OCI-LY7 (cell line): ENCODE results near the gene ZNRF3. TPM values are rescaled to one million over a fixed set of nuclear protein-coding genes. Genes with fewer than 3 reads are reported as not detected.

Source experiments
- BruUV-seq: library from RNA; stranded (reverse); fragments of 400-500 nt; replicated peaks from 2 replicates; lab custom pipeline; 2021; lab: Mats Ljungman, UMichigan
- CTCF ChIA-PET: fragments of 300-600 bp; sonication (Branson Sonifier 250); formaldehyde crosslinking; loops from one replicate; lab custom pipeline; 2022; ENCODE audit warnings: antibody characterized with exemption; ENCODE audit not compliant: unreplicated experiment; lab: Charles Lee
- POLR2A ChIA-PET: fragments of 300-600 bp; sonication (Branson Sonifier 250); formaldehyde crosslinking; loops from one replicate; lab custom pipeline; 2022; ENCODE audit warnings: antibody characterized with exemption; lab: Charles Lee
- DNase-seq: peaks from one replicate; pipeline ENCODE4 v3.0.0-alpha.2; 2015; ENCODE audit warnings: low spot score
- H2AFZ ChIP-seq: fragments of 200-600 bp; sonication (generic), shearing (Covaris generic); 2 replicates; pipeline ENCODE4 v1.6.1; 2014; ENCODE audit warnings: mild to moderate bottlenecking, antibody characterized with exemption, low read length, moderate library complexity
- H3K27ac ChIP-seq: fragments of 200-600 bp; sonication (generic); 2 replicates; pipeline ENCODE4 v1.5.1; 2014; ENCODE audit warnings: mixed run types, low read depth, mild to moderate bottlenecking, moderate library complexity, low read length, inconsistent platforms; ENCODE audit not compliant: poor library complexity, severe bottlenecking
- H3K36me3 ChIP-seq: fragments of 200-600 bp; sonication (generic); 2 replicates; pipeline ENCODE4 v1.6.1; 2014; ENCODE audit warnings: mild to moderate bottlenecking, antibody characterized with exemption, low read length, moderate library complexity, mixed read lengths; ENCODE audit not compliant: insufficient read depth
- H3K4me1 ChIP-seq: fragments of 200-600 bp; sonication (generic); 2 replicates; pipeline ENCODE4 v1.5.1; 2014; ENCODE audit warnings: mild to moderate bottlenecking, low read length; ENCODE audit not compliant: insufficient read depth, poor library complexity, severe bottlenecking
- H3K4me2 ChIP-seq: fragments of 200-600 bp; sonication (generic); 2 replicates; pipeline ENCODE4 v1.6.1; 2014; ENCODE audit warnings: mild to moderate bottlenecking, low read length
- H3K4me3 ChIP-seq: fragments of 200-600 bp; sonication (generic); 2 replicates; pipeline ENCODE4 v1.5.1; 2014; ENCODE audit warnings: mild to moderate bottlenecking, low read depth, low read length; ENCODE audit not compliant: poor library complexity, severe bottlenecking
- H3K79me2 ChIP-seq: fragments of 200-600 bp; sonication (generic); 2 replicates; pipeline ENCODE4 v1.6.1; 2016; ENCODE audit warnings: low read depth, mild to moderate bottlenecking, low read length, moderate library complexity, mixed read lengths; ENCODE audit not compliant: insufficient read depth
- H3K9me2 ChIP-seq: fragments of 200-600 bp; sonication (generic); 2 replicates; pipeline ENCODE4 v1.6.1; 2016; ENCODE audit warnings: mild to moderate bottlenecking, low read length, mixed read lengths; ENCODE audit not compliant: insufficient read depth
- H3K9me3 ChIP-seq: fragments of 200-600 bp; sonication (generic); 2 replicates; pipeline ENCODE4 v1.6.1; 2014; ENCODE audit warnings: mild to moderate bottlenecking, mixed run types, low read length, mixed read lengths
- H4K20me1 ChIP-seq: fragments of 200-600 bp; sonication (generic); 2 replicates; pipeline ENCODE4 v1.6.1; 2014; ENCODE audit warnings: mild to moderate bottlenecking, antibody characterized with exemption, low read length, moderate library complexity, mixed read lengths; ENCODE audit not compliant: insufficient read depth
- CTCF ChIP-seq: fragments of 200-600 bp; sonication (generic); conservative IDR thresholded peaks from 2 replicates; pipeline ENCODE4 v1.5.1; 2014; ENCODE audit warnings: mild to moderate bottlenecking, antibody characterized with exemption, low read length, moderate library complexity, mixed read lengths
- EZH2phosphoT487 ChIP-seq: fragments of 200-600 bp; sonication (generic); IDR thresholded peaks from 2 replicates; pipeline ENCODE4 v1.6.1; 2018; ENCODE audit warnings: low read depth, borderline replicate concordance, mild to moderate bottlenecking, mixed run types, antibody characterized with exemption, low read length, moderate library complexity, mixed read lengths
- intact Hi-C: fragments of 100-400 bp; cut with micrococcal nuclease; formaldehyde crosslinking; loops from one replicate; pipeline ENCODE4 v1.10.0; 2022; ENCODE audit not compliant: unreplicated experiment
- total RNA-seq, 2 experiments: library from RNA; depleted of rRNA in 1 of 2; stranded (reverse); fragments of >200 nt in 1 of 2; shearing (Covaris generic) in 1 of 2; gene quantifications; 2 replicates each; pipeline ENCODE4 v1.2.3, GENCODE V29; 2014 to 2022

The ZNRF3 gene
- total RNA-seq, 2 experiments from 2014 or later: 3.6 to 3.9 TPM

GRCh38 chr22:28973352-28973751, 90.0 kb downstream of the ZNRF3 start:
- Histone ChIP-seq H3K79me2 (no peaks in the 10 kb centered on the region), H4K20me1 (no peaks in the 10 kb centered on the region), H3K36me3 (no peaks in the 10 kb centered on the region), H3K9me3 (no peaks in the 10 kb centered on the region), H3K4me2 (no peak overlapping the region), H3K9me2 (no peaks in the 10 kb centered on the region), H3K4me1 (no peaks in the 10 kb centered on the region), H3K4me3 (no peak overlapping the region), H3K27ac (no peak overlapping the region), H2AFZ (no peak overlapping the region)
- TF ChIP-seq CTCF: no peak
- TF ChIP-seq EZH2phosphoT487: no peak
- intact Hi-C loops: no loop called here
- BruUV-seq: no TSS peak
- POLR2A ChIA-PET: no interaction called here
- CTCF ChIA-PET: no interaction called here
- DNase-seq: no peak

GRCh38 chr22:28977060-28977459, 93.7 kb downstream of the ZNRF3 start:
- no peak for DNase-seq
- no TSS peak for BruUV-seq
- intact Hi-C loops: no loop called here
- Histone ChIP-seq H4K20me1 (no peaks in the 10 kb centered on the region), H3K79me2 (no peaks in the 10 kb centered on the region), H3K4me1 (no peaks in the 10 kb centered on the region), H3K9me2 (no peaks in the 10 kb centered on the region), H3K9me3 (no peaks in the 10 kb centered on the region), H3K4me2 (no peak overlapping the region), H3K36me3 (no peaks in the 10 kb centered on the region), H3K27ac (no peak overlapping the region), H2AFZ (no peak overlapping the region), H3K4me3 (no peak overlapping the region)
- POLR2A ChIA-PET: no interaction called here
- CTCF ChIA-PET: no interaction called here
- TF ChIP-seq EZH2phosphoT487 (no peak), CTCF (no peak)

DNA sequence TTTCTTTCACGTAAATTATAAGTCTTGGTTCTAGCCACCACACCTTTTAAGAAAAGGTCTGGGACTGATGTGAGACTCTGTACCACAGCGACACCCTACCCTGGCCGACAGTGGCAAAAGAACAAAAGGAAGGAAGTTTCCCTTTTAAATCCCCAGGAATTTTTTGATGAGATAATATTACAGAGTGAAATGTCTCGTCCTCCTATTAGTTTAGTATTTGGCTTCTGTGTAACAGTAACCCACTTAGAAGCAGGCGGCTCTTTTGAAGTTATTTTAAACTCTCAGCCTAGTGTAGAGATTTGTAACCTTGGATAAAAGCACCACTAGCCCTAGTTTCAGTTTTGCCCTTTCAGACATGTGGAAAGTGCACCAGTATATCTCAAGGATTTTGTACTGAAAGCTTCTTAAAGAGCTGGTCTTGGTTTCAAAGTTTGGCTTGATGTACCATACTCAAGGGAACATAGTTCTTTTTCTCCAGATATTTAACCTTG, 94.2 kb downstream of the ZNRF3 start:
- Histone ChIP-seq H3K79me2 (no peaks in the 10 kb centered on the region), H3K36me3 (no peaks in the 10 kb centered on the region), H3K27ac (no peak overlapping the region), H4K20me1 (no peaks in the 10 kb centered on the region), H2AFZ (no peak overlapping the region), H3K4me2 (no peak overlapping the region), H3K9me3 (no peaks in the 10 kb centered on the region), H3K4me1 (no peaks in the 10 kb centered on the region), H3K9me2 (no peaks in the 10 kb centered on the region), H3K4me3 (no peak overlapping the region)
- ChIA-PET CTCF (no interaction called here), POLR2A (no interaction called here)
- intact Hi-C loops: no loop called here
- TF ChIP-seq CTCF (no peak), EZH2phosphoT487 (no peak)
- no TSS peak for BruUV-seq
- DNase-seq: no peak
